Nephron progenitor cell (in vitro differentiated cells): ENCODE measurements around the gene DARS2.
A peak's percentile ranks its signal among the peaks of the same experiment; 100 is the strongest.
"Not testable (repeated sequence)": the region's sequence is repeated elsewhere in the genome, so short reads cannot be mapped to it uniquely, and the experiment has no call there.

ENCODE experiments used
- DNase-seq: peaks from one replicate; pipeline ENCODE4 v3.0.0; 2021
- H3K27ac Mint-ChIP-seq: 2 replicates; pipeline ENCODE4 v1.8.0; 2021; ENCODE audit warnings: mild to moderate bottlenecking, moderate library complexity, mixed read lengths
- H3K27me3 Mint-ChIP-seq: 2 replicates; pipeline ENCODE4 v1.8.0; 2021; ENCODE audit warnings: mild to moderate bottlenecking, low read depth, mixed read lengths; ENCODE audit not compliant: poor library complexity
- H3K36me3 Mint-ChIP-seq: 2 replicates; pipeline ENCODE4 v1.8.0; 2021; ENCODE audit warnings: low read depth, mixed read lengths
- H3K4me1 Mint-ChIP-seq: 2 replicates; pipeline ENCODE4 v1.8.0; 2021; ENCODE audit warnings: mixed read lengths
- H3K4me3 Mint-ChIP-seq: 2 replicates; pipeline ENCODE4 v1.8.0; 2021; ENCODE audit warnings: mild to moderate bottlenecking, moderate library complexity, mixed read lengths
- H3K9me3 Mint-ChIP-seq: 2 replicates; pipeline ENCODE4 v1.8.0; 2021; ENCODE audit warnings: mild to moderate bottlenecking, moderate library complexity, mixed read lengths
- CTCF ChIP-seq: fragments of 200-600 bp; sonication (generic); IDR thresholded peaks from 2 replicates; pipeline ENCODE4 v1.5.0; 2021; ENCODE audit warnings: antibody characterized with exemption

The DARS2 gene

GRCh38 chr1:173798078-173798477 lies 26.4 kb upstream of the DARS2 start:
- Mint-ChIP-seq H3K9me3 (peaks cover 22% of the 10 kb centered on the region), H3K4me3 (no peak overlapping the region), H3K36me3 (peaks cover 54% of the 10 kb centered on the region), H3K4me1 (no peaks in the 10 kb centered on the region), H3K27ac (no peak overlapping the region), H3K27me3 (no peaks in the 10 kb centered on the region)
- no peak for TF ChIP-seq CTCF
- DNase-seq, result no peak

- H3K4me1 Mint-ChIP-seq, H3K27ac Mint-ChIP-seq, H3K4me3 Mint-ChIP-seq, DNase-seq, H3K27me3 Mint-ChIP-seq: not testable (repeated sequence)
- Mint-ChIP-seq H3K9me3 (peaks cover 17% of the 10 kb centered on the region), H3K36me3 (peaks cover 49% of the 10 kb centered on the region)
These were observed 24.5 kb upstream of the DARS2 start for GRCh38 chr1:173799995-173800394.

- no peaks in the 10 kb centered on the region for H3K9me3 Mint-ChIP-seq
- no peaks in the 10 kb centered on the region for H3K4me1 Mint-ChIP-seq
- H3K4me3 Mint-ChIP-seq, result no peak overlapping the region
- H3K27me3 Mint-ChIP-seq, result no peaks in the 10 kb centered on the region
- no peak for TF ChIP-seq CTCF
- DNase-seq, result no peak
- H3K36me3 Mint-ChIP-seq, result peaks cover 32% of the 10 kb centered on the region
- H3K27ac Mint-ChIP-seq, result no peak overlapping the region
These were observed 21.5 kb upstream of the DARS2 start for GRCh38 chr1:173802961-173803360.

GRCh38 chr1:173813654-173814053 lies 10.8 kb upstream of the DARS2 start:
- not testable (repeated sequence) for H3K4me3 Mint-ChIP-seq, H3K27me3 Mint-ChIP-seq, DNase-seq, H3K27ac Mint-ChIP-seq, H3K4me1 Mint-ChIP-seq
- H3K9me3 Mint-ChIP-seq, result peaks cover 70% of the 10 kb centered on the region
- H3K36me3 Mint-ChIP-seq, result peaks cover 95% of the 10 kb centered on the region

GRCh38 chr1:173818459-173818858 lies 6.0 kb upstream of the DARS2 start:
- Mint-ChIP-seq H3K27me3 (peaks cover 2% of the 10 kb centered on the region), H3K4me3 (no peak overlapping the region), H3K36me3 (peaks cover 77% of the 10 kb centered on the region), H3K9me3 (peaks cover 50% of the 10 kb centered on the region), H3K27ac (no peak overlapping the region), H3K4me1 (peaks cover 20% of the 10 kb centered on the region)
- no peak for TF ChIP-seq CTCF
- no peak for DNase-seq

GRCh38 chr1:173821680-173822079 lies 2.8 kb upstream of the DARS2 start:
- H3K9me3 Mint-ChIP-seq, result peaks cover 24% of the 10 kb centered on the region
- TF ChIP-seq CTCF, result no peak
- DNase-seq, result no peak
- H3K27me3 Mint-ChIP-seq, result peaks cover 3% of the 10 kb centered on the region
- peaks cover 54% of the 10 kb centered on the region for H3K36me3 Mint-ChIP-seq
- peaks cover 31% of the 10 kb centered on the region for H3K4me1 Mint-ChIP-seq
- H3K27ac Mint-ChIP-seq, result no peak overlapping the region
- no peak overlapping the region for H3K4me3 Mint-ChIP-seq

GRCh38 chr1:173823781-173824314 lies 625 bp upstream of the DARS2 start:
- H3K36me3 Mint-ChIP-seq, result peaks cover 36% of the 10 kb centered on the region
- peak overlapping the region; percentile 99 for H3K4me3 Mint-ChIP-seq
- H3K27ac Mint-ChIP-seq, result peak overlapping the region; percentile 100
- peaks cover 31% of the 10 kb centered on the region for H3K4me1 Mint-ChIP-seq
- DNase-seq, result no peak
- peaks cover 6% of the 10 kb centered on the region for H3K9me3 Mint-ChIP-seq
- no peak for TF ChIP-seq CTCF
- H3K27me3 Mint-ChIP-seq, result peaks cover 7% of the 10 kb centered on the region
